NCI-H774 (cell line): ENCODE results near the gene OLFML2A.

Experiments used
- DNase-seq: peaks from one replicate; lab custom pipeline; 2025; lab: John Stamatoyannopoulos, UW

OLFML2A gene

DNA sequence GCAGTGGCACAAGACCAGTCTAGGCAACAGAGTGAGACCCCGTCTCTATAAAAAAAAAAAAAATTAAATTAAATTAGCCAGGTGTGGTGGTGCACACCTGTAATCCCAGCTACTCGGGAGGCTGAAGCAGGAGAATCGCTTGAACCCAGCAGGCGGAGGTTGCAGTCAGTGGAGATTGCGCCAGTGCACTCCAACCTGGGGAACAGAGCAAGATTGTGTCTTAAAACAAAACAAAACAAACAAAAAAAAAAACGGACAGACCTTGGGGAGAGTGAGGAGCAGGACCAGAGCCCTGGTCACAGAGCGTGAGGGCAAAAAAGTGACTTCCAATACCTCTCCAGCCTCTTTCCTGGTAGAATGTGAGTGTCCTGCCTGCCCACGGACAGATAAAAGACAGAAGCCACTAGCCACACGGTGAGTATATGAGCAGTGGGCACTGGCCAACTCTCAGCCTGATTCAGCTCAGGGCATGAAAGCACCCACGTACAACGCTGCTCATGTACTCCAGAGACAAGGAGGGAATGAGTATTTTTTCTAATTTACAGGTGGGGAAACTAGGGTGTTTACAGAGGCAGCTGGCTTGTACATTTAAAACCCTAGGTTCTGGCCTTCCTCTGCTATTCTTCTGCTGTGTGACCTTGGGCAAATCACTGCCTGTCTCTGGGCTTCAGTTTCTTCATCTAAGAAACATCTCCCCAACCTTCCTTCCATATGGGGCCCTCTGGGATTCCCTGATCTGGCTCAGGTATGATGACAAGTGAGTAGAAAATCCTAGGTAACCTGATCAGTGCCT lies 1.8 kb downstream of the OLFML2A start:
- no peak for DNase-seq

DNA sequence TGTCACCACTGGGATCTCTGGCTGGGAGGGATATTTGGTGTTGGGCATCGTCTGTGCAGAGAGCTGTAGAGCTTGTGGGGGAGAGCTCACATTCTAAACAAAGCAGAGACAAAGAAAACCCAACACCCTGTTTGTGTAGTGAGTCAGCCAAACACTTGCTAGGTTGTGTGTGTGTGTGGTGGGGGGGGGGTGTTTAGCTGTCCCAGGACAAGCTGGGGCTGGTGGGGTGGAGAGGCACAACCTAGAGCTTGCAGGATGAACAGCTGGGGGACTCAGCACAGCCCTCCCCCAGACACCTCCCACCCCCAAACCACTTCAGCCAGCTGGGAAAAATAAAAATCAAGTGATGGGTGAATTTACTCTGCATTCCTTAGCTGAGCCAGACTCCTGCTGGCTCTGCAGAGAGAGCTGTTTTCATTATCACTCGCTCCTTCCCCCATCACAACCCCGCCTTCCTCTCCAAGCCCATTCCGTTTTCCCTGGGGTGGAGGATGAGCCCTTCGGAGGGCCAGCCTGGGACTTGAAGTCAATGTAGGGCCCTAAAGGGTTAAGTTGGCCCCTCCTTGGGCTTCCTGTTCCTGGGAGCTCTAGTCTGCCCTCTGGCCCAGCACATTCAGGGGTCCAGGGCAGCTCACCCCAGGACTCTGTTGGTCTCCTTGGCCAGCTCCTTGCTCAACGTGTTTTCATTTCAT lies 2.6 kb downstream of the OLFML2A start:
- no peak for DNase-seq

DNA sequence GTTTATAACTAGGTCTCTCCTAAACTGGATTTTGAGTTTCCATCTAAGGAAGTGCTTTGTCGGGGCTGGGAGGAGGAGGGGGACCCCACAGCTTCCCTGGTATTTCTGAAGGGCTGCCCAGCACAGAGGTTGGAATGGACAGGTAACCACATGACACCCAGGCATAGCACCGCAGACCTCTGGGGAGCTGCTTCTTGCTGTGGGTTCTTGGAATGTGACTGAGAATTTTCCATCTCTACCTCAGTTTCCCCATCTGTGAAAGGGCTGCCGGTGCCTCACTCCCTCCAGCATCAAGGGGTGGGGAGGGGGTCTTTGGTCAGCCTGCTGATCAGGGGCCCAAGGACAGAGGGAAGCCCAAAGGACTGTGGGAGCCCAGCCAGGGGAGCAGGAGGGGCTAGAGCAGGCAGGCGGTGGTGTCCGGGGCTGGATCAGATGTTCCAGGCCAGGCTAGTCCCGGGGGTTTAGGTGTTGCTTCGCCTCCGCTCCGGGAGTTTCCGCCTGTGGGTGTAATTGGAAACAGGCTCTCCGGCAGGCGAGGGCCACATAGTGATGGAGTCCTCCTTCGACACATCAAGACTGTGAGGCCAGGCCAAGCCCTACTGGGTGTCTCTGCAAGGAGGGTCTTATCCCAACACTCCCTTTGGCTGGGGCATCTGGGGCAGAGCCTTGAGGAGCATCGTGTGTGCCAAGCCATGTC lies 3.3 kb downstream of the OLFML2A start:
- no peak for DNase-seq

- DNase-seq, result no peak
Measured at GRCh38 chr9:124780757-124781151, 3.8 kb downstream of the OLFML2A start.

GRCh38 chr9:124781967-124782660 lies 5.2 kb downstream of the OLFML2A start:
- DNase-seq, result no peak

GRCh38 chr9:124782661-124783574 lies 6.0 kb downstream of the OLFML2A start:
- no peak for DNase-seq

DNA sequence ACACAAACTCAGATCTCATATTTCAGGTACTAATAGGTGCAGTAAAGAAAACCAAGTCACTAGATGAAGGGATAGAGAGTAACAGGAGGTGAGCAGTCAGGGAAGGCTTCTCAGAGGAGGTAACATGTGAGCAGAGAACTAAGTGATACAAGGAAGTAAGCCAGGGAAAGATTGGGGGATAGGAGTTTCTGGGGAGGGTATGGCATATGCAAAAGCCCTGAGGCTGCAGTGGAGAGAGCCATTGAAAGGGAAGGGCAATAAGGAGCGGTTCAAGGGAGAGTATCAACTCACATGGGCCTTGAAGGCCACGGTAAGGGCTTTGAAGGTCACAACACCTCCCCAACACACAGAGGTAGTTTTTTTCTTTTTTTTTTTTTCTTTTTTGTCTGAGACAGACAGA lies 6.9 kb downstream of the OLFML2A start:
- no peak for DNase-seq

GRCh38 chr9:124784509-124784908 lies 7.6 kb downstream of the OLFML2A start:
- no peak for DNase-seq

DNA sequence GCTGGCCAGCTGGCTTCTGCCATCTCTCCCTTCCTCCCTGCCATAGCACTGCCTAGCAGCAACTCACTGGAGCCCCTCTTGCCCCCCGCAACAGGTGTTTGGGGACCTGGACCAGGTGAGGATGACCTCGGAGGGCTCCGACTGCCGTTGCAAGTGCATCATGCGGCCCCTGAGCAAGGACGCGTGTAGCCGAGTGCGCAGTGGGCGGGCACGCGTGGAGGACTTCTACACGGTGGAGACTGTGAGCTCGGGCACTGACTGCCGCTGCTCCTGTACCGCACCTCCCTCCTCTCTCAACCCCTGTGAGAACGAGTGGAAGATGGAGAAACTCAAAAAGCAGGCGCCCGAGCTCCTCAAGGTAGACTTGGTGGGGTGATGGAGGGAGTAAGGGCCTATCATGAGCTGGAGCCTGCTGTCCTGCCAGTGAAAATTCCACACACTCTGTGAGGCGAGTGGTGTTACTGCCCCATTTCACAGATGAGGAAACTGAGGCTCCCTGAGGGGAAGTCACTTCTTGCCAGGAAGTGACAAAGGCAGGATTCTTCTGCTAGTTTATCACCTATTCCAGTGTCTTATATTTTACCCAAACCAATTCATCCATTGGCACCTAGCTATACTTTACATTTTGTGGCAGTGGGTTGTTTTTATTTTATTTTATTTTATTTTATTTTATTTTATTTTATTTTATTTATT lies 10.1 kb downstream of the OLFML2A start:
- DNase-seq, result no peak

DNA sequence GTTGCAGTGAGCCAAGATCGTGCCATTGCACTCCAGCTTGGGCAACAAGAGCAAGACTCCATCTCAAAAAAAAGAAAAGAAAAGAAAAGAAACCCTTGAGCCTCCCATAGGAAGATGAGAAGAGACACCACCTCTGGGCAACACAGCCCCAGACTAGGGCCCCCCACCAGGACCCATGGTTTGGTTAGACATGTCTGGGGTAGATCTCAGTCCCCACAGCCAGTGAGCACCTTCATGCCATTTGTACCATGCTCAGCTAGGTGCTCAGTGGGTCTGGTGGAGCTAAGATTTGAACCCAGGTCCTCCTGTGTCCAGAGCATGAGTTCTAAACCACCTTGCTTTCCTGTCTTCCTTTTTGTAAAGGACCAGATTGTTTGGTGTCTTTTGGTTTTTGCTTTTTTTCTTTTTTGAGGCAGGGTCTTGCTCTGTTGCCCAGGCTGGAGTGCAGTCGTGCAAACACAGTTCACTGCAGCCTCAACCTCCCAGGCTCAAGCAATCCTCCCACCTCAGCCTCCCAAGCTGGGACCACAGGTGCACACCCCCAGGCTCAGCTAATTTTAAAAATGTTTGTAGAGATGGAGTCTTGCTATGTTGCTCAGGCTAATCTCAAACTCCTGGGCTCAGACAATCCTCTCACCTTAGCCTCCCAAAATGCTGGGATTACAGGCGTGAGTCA lies 11.7 kb downstream of the OLFML2A start:
- DNase-seq, result no peak

- DNase-seq, result no peak
Measured at GRCh38 chr9:124789531-124789930, 12.6 kb downstream of the OLFML2A start.

GRCh38 chr9:124790301-124790700 lies 13.4 kb downstream of the OLFML2A start:
- DNase-seq, result no peak

DNA sequence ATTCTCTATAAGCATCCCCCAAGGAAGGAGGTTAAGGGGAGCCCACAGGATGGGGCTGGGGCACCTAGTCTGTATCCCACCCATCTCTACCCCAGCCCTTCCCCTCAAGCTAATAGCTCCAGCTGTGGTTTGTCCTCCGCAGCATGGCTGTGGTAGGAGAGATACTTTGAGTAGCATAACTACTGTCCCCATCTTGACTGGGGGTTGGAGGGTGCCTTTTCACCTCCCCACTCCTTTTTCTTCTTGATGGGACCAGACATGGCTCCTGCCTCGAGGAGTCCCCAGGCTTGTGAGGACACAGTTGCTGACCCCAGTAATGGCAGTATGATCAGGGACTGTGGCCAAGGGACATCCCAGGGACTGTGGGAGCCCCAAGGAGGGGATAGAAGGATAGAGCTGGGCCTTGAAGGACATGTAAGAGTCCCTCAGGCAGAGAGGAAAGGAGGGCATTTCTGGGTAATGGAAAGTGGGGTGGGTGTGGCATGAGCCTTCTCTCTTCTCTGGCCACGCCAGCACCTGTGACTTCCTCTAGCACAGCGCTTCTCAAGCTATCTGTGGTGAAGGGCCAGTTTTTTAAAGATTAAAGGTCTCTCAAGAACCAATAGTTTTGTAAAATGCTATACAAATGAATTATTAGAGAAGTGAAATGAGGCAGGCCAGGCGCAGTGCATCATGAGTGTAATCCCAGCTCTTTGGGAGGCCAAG lies 14.0 kb downstream of the OLFML2A start:
- DNase-seq, result no peak

GRCh38 chr9:124792257-124793014 lies 15.5 kb downstream of the OLFML2A start:
- DNase-seq, result no peak

DNA sequence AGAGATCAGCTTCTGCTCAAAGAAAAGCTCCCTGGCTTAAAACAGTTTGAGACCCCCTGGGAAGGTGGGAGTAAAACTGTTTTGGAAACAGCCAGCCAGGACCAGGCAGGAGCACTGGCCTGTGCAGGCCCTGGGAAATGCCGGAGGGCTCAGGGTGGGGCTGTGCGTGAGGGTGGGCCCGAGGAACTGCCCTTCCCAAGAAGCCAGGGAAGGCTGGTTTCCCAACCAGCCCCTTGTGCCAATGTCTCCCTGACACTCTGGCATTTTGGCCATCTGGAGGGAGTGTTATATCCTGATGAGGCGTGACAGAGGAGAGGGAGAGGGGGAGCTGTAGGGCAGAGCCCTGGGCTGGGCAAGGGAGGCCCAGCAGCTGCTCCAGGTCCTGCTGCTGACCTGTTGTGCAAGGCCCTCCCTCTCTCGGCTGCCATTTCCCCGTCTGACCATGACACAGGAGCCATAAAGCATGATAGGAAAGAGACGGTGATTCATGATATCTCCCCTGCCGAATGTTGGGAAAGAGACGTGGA lies 16.1 kb downstream of the OLFML2A start:
- no peak for DNase-seq

DNA sequence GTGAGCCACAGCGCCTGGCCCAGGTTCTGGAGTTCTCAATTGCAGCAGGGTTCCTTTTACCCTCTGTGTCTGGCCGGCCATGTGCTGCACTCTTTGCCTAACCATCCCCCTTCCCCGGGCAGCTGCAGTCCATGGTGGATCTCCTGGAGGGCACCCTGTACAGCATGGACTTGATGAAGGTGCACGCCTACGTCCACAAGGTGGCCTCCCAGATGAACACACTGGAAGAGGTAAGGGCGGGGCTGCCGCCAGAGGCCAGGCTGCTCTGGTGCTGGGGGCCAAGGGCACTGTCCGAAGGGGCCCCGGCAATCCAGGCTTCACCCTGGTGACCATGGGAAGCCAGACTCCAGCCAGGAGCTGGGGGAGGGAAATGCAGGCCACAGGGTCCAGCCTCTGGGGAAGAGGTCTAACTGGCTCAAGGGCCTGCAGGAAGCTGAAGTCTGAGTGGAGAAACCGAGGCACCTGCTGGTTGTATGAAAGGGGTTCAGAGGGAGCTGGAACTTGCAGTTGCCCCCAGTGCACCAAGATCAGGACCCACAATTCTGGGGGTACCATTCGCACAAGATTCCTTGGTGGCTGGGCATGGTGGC lies 18.1 kb downstream of the OLFML2A start:
- DNase-seq, result no peak

DNA sequence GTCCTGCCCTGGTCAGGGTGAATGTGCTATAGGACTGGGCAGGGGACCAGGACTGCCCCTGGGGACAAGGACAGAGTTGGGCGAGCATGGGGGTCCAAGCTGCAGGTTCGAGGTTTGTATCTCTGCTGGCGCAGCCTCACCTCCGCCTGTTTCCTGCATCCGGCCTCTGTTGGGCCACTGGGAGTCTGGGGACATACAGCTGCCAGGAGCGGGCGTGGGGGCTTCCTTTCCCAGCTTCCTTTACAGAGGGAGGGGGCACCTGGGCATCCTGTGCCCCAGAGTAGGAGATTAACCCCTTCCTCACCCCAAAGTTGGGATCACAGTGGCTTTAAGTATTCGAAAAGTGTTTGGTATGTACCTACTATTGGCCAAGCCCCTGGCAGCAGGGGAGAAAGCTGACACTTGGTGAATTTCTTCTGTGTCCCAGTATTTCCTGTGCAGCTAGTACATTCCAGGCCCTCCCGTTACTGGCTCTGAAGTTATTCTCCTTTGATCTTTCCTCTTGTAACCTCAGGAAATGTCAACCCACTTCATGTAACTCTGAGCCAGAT lies 19.0 kb downstream of the OLFML2A start:
- DNase-seq, result no peak
